ENCODE measurements around the gene PLEKHF1.
"Not testable (repeated sequence)": the region's sequence is repeated elsewhere in the genome, so short reads cannot be mapped to it uniquely, and the experiment has no call there.

Gene PLEKHF1

GRCh38 chr19:29662604-29663404 is 2.5 kb upstream of the PLEKHF1 start:
- H3K4me3 ChIP-seq (ENCODE audit: low read length): no peak overlapping the region
- DNase-seq (ENCODE audit: low read depth, low spot score): no peak

DNA sequence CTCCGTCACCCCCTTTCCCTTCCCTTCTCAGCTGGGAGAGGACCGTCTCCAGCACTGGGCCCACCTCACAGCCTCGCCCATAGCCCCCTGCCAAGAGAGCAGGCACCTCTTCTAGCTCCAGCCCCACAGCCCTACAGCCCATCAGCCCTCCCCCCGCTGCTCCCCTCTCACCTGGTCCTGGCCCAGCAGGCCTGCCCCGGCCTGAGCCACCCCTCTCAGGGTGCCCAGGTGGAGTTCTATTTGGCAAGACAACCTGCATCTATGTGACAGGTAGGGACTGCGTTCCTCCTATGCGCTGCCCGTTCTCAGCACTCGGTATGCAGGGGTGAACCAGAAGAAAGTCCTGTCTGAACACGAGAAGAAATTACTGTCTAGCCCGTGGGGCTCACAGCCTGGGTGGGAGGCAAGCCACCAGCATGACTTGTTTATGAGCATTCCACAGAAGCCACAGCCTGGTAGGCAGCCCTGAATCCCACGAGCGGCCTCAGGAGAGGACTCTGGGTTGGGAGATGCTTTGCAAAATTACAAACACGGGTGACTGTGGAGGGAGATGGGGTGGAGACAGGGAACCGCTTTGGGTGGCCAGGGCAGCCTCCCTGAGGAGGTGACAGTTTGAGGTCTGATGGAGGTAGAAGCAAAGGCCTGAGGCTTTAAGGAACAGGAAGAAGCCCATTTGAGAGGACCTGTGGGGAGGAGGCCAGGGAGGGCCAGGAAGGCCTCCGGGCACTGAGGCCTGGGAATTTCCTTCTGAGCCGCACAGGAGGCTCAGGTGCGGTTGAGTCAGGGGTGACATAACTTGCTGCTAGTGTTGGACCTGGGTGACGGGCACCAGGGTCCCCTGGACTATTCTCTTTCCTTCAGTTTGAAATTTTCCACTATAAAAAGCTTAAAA is 1.2 kb upstream of the PLEKHF1 start:
- DNase-seq (ENCODE audit: low read depth, low spot score): no peak
- no peak overlapping the region for H3K4me3 ChIP-seq (ENCODE audit: low read length)

DNA sequence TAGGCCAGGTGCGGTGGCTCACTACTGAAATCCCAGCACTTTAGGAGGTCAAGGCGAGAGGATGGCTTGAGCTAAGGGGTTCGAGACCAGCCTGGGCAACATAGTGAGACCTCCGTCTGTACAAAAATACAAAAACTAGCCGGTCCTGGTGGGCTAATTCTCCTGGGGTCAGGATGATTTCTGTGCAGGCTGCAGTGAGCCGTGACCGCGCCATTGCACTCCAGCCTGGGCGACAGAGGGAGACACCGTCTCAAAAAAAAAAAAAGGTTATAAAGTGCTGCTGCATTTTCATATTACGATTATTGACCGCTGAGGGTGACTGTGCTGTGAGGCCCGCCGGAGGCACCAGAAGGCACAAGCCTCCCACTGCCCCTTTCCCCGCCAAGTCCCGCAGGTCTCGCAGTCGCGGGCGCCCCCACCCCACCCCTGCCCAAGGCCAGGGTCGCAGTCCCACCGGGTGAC is 477 bp upstream of the PLEKHF1 start:
- DNase-seq (ENCODE audit: low read depth, low spot score): no peak

DNA sequence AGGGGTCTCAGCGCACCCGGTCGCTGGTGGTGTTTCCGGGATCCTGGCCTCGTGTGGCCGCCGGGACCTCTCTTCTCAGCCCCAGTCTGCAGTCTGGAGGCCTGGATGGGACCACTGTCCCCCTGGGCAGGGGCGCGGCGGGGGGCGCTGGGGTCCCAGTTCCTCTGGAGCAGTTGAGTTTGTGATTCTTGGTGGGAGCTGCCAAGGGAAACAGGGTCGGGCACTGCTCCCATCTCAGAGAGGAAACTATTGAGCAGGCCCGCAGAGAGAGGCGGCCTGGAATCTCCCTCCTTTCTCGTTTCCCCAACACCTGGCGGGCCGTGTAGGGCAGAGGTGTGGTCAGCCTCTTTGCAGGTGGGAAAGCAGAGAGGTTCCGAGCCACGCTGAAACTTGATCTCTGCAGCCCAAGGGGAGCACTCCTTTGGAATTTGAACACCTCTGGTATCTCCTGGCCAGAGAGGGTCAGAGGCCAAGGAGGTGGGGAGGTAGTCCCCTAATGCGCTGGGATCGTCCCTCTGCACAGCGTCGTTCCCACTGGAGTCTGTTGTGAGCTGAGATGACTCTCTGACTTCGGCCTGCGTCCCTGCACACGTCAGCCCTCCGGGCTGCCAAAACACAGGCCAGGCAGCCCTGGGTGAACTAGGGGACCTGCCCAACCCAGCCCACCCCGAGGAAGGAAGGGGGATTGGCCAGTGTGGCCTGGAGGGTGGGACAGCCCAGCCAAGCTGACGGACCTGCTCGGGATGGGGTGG is 741 bp downstream of the PLEKHF1 start:
- peak overlapping the region; percentile 80 for H3K4me3 ChIP-seq (ENCODE audit: low read length)
- no peak for DNase-seq (ENCODE audit: low read depth, low spot score)

More for the DNA sequence above, 477 bp upstream of the PLEKHF1 start:
- peak overlapping the region; percentile 52 for H3K4me3 ChIP-seq (ENCODE audit: low read length)

GRCh38 chr19:29666578-29667386 is 1.5 kb downstream of the PLEKHF1 start:
- no peak for DNase-seq (ENCODE audit: low read depth, low spot score)
- H3K4me3 ChIP-seq (ENCODE audit: low read length): peak overlapping the region; percentile 80

GRCh38 chr19:29667387-29667783 is 2.1 kb downstream of the PLEKHF1 start:
- H3K4me3 ChIP-seq (ENCODE audit: low read length): peak overlapping the region; percentile 80

GRCh38 chr19:29667901-29668341 is 2.7 kb downstream of the PLEKHF1 start:
- peak overlapping the region; percentile 80 for H3K4me3 ChIP-seq (ENCODE audit: low read length)
- peak; percentile 93 for DNase-seq (ENCODE audit: low read depth, low spot score)

More at GRCh38 chr19:29667387-29667783, 2.1 kb downstream of the PLEKHF1 start:
- no peak for DNase-seq (ENCODE audit: low read depth, low spot score)

- H3K4me3 ChIP-seq (ENCODE audit: low read length): no peak overlapping the region
- no peak for DNase-seq (ENCODE audit: low read depth, low spot score)
Observed at GRCh38 chr19:29668746-29669609, 3.7 kb downstream of the PLEKHF1 start.

GRCh38 chr19:29670255-29670654 is 5.0 kb downstream of the PLEKHF1 start:
- H3K4me3 ChIP-seq (ENCODE audit: low read length): no peak overlapping the region
- no peak for DNase-seq (ENCODE audit: low read depth, low spot score)

GRCh38 chr19:29671026-29671392 is 5.7 kb downstream of the PLEKHF1 start:
- not testable (repeated sequence) for DNase-seq (ENCODE audit: low read depth, low spot score); H3K4me3 ChIP-seq (ENCODE audit: low read length)

DNA sequence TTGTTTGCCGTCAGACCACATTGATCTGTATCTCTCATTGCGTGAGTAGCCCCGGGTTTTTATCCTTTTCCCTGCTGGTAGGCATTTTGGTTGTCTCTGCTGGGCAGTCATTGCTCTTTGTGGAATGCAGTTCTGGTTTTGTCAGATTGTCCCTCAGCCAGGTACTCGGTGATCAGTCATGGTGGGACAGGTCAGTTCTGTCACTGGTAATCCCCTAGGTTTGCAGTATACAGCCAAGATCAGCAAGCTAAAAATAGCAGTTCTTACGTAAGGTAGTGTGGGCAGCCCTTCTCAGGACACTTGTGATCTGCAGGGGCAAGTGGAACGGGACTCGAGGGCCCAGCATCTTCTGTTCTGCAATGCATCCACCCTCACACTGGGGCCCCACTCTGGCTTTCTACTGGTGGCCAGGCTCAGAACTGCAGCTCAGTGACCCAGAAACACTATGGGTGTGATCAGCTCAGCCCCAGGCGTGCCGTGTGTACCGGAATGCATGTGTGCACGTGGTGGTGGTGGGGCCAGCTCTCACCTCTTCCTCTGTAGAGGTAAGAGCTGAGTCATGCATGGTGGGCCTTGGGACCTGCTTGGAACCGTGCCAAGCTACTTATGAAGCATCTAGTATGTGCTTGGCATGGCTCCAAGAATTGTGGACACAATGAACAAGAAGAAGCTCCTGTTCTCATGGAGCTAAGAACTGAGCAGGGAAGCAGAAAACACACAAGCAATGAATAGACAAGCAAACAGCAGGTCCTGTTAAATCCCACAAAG is 6.3 kb downstream of the PLEKHF1 start:
- H3K4me3 ChIP-seq (ENCODE audit: low read length): 0 out of 2 replicates have a peak overlapping the region, but pooled peaks have one; percentile 38
- peak; percentile 91 for DNase-seq (ENCODE audit: low read depth, low spot score)

GRCh38 chr19:29672319-29672932 is 7.2 kb downstream of the PLEKHF1 start:
- DNase-seq (ENCODE audit: low read depth, low spot score): no peak
- peak overlapping the region; percentile 38 for H3K4me3 ChIP-seq (ENCODE audit: low read length)

DNA sequence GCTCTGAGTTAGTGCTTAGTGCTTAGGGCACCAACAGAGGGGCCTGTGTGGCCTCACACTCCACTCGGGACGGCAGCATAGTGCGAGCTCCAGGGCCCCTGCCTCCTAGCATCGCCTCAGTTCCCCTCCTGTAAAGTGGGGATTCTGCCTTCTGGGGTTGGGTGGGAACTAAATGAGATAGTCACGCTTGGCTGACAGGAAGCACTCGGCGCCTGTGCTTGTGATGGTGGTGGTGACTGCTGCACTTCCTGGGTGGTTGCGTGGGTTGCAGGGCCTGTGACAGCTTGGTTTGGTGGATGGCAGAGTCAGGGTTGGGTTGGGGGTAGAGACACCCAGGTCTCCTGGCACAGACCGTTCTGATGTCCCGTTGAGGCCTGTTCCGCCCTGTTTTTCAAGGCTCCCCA is 7.7 kb downstream of the PLEKHF1 start:
- DNase-seq (ENCODE audit: low read depth, low spot score): peak; percentile 92
- H3K4me3 ChIP-seq (ENCODE audit: low read length): peak overlapping the region; percentile 38

DNA sequence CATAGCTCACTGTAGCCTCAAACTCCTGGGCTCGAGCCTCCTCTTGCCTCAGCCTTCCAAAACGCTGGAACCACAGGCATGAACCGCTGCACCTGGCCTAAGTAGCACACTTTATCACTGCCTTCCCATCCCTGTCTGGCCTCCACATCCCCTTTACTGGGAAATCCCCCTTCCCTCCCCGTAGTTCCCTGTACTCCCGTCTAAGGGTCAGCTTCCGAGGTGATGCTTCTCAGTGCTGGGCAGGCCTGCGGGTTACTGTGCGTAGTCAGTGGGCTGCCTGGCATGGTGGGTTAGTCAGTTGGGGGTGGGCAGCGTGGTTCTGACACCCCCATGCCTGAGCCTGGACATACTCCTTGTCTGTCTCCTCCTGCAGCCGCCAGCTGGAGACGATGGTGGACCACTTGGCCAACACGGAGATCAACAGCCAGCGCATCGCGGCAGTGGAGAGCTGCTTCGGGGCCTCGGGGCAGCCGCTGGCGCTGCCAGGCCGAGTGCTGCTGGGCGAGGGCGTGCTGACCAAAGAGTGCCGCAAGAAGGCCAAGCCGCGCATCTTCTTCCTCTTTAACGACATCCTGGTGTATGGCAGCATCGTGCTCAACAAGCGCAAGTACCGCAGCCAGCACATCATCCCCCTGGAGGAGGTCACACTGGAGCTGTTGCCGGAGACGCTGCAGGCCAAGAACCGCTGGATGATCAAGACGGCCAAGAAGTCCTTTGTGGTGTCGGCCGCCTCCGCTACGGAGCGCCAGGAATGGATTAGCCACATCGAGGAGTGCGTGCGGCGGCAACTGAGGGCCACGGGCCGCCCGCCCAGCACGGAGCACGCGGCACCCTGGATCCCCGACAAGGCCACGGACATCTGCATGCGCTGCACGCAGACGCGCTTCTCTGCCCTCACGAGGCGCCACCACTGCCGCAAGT is 8.4 kb downstream of the PLEKHF1 start:
- peak overlapping the region; percentile 38 for H3K4me3 ChIP-seq (ENCODE audit: low read length)
- DNase-seq (ENCODE audit: low read depth, low spot score): no peak

GRCh38 chr19:29674374-29675119 is 9.3 kb downstream of the PLEKHF1 start:
- no peak for DNase-seq (ENCODE audit: low read depth, low spot score)
- no peak overlapping the region for H3K4me3 ChIP-seq (ENCODE audit: low read length)
